PC-3 (cell line): ENCODE data around the gene SERPINE2. TPM values are rescaled to one million over a fixed set of nuclear protein-coding genes. Genes with fewer than 3 reads are reported as not detected.

Experiments
- ATAC-seq: fragments of 200-7000 bp; cut with Tn5 transposase; 2 replicates; pipeline ENCODE4 v1.9.1; 2020; ENCODE audit warnings: mild to moderate bottlenecking, moderate library complexity
- BruUV-seq: library from RNA; stranded (reverse); fragments of 400-500 nt; replicated peaks from 2 replicates; lab custom pipeline; 2021; lab: Mats Ljungman, UMichigan
- CTCF ChIA-PET: fragments of 300-600 bp; sonication (Branson Sonifier 250); formaldehyde crosslinking; loops from one replicate; lab custom pipeline; 2022; ENCODE audit warnings: antibody characterized with exemption; lab: Charles Lee
- POLR2A ChIA-PET: fragments of 300-600 bp; sonication (Branson Sonifier 250); formaldehyde crosslinking; loops from one replicate; lab custom pipeline; 2022; ENCODE audit warnings: antibody characterized with exemption; ENCODE audit not compliant: unreplicated experiment; lab: Charles Lee
- DNase-seq: peaks from one replicate; pipeline ENCODE4 v3.0.0-alpha.2; 2015
- H2AFZ ChIP-seq: fragments of 300-600 bp; sonication (generic); 2 replicates; pipeline ENCODE4 v1.6.0; 2016; ENCODE audit warnings: antibody characterized with exemption, low read length
- H3F3A ChIP-seq: fragments of 300-600 bp; sonication (generic); one replicate; pipeline ENCODE4 v1.6.0; 2017; ENCODE audit warnings: antibody characterized with exemption, low read length, control low read depth, mild to moderate bottlenecking; ENCODE audit not compliant: unreplicated experiment
- H3K27ac ChIP-seq: fragments of 300-600 bp; sonication (generic); 2 replicates; pipeline ENCODE4 v1.5.1; 2016; ENCODE audit warnings: mild to moderate bottlenecking, low read length
- H3K27me3 ChIP-seq: fragments of 300-600 bp; sonication (generic); 2 replicates; pipeline ENCODE4 v1.6.1; 2016; ENCODE audit warnings: low read length, mixed read lengths
- H3K36me3 ChIP-seq: fragments of 300-600 bp; sonication (generic); 2 replicates; pipeline ENCODE4 v1.6.1; 2016; ENCODE audit warnings: low read depth, mixed run types, low read length, mixed read lengths
- H3K4me1 ChIP-seq: fragments of 300-600 bp; sonication (generic); 2 replicates; pipeline ENCODE4 v1.5.1; 2016; ENCODE audit warnings: low read length; ENCODE audit not compliant: insufficient read depth
- H3K4me2 ChIP-seq: fragments of 300-600 bp; sonication (generic); 2 replicates; pipeline ENCODE4 v1.6.0; 2016; ENCODE audit warnings: low read length
- H3K4me3 ChIP-seq: fragments of 300-600 bp; sonication (generic); 2 replicates; pipeline ENCODE4 v1.5.1; 2016; ENCODE audit warnings: mild to moderate bottlenecking, low read length, mixed read lengths
- H3K79me2 ChIP-seq: fragments of 300-600 bp; sonication (generic); 2 replicates; pipeline ENCODE4 v1.6.1; 2017; ENCODE audit warnings: low read length, mixed read lengths
- H3K9ac ChIP-seq: fragments of 300-600 bp; sonication (generic); 2 replicates; pipeline ENCODE4 v1.6.0; 2016; ENCODE audit warnings: mild to moderate bottlenecking, low read length
- H3K9me2 ChIP-seq: fragments of 300-600 bp; sonication (generic); replicated peaks from 2 replicates; pipeline ENCODE4 v1.6.1; 2016; ENCODE audit warnings: mixed run types, low read length, mixed read lengths
- H3K9me3 ChIP-seq: fragments of 300-600 bp; sonication (generic); 2 replicates; pipeline ENCODE4 v1.6.1; 2016; ENCODE audit warnings: low read length, mixed read lengths
- H4K20me1 ChIP-seq: fragments of 300-600 bp; sonication (generic); 2 replicates; pipeline ENCODE4 v1.6.1; 2016; ENCODE audit warnings: low read length, mixed read lengths
- CTCF ChIP-seq: fragments of 300-600 bp; sonication (generic); conservative IDR thresholded peaks from 2 replicates; pipeline ENCODE4 v1.5.1; 2017; ENCODE audit warnings: antibody characterized with exemption, low read depth, mild to moderate bottlenecking, low read length
- EZH2 ChIP-seq: fragments of 300-600 bp; sonication (generic); IDR thresholded peaks from one replicate; pipeline ENCODE4 v1.6.1; 2017; ENCODE audit warnings: antibody characterized with exemption, mild to moderate bottlenecking, low read length; ENCODE audit not compliant: unreplicated experiment
- EZH2phosphoT487 ChIP-seq: fragments of 300-600 bp; sonication (generic); IDR thresholded peaks from 2 replicates; pipeline ENCODE4 v1.6.1; 2018; ENCODE audit warnings: mild to moderate bottlenecking, antibody characterized with exemption, low read length, borderline replicate concordance
- intact Hi-C: fragments of 100-400 bp; cut with micrococcal nuclease; formaldehyde crosslinking; loops from 2 replicates; pipeline ENCODE4 v1.9.0; 2023
- total RNA-seq: library from RNA; depleted of rRNA; stranded (reverse); fragments of >200 nt; gene quantifications from 2 replicates; pipeline ENCODE4 v1.2.3, GENCODE V29; 2014

SERPINE2 gene
- total RNA-seq, 1 experiment from 2014 or later, result 17.1 TPM

GRCh38 chr2:223959688-223960087 lies 79.4 kb downstream of the SERPINE2 start:
- Histone ChIP-seq H4K20me1 (peaks cover 7% of the 10 kb centered on the region; the same call in 1 of the 2 replicates), H3K79me2 (peaks cover 63% of the 10 kb centered on the region)

GRCh38 chr2:223957092-223957851 lies 81.8 kb downstream of the SERPINE2 start, which contains the start of gene MRPL44:
TSS of gene MRPL44 (plus strand) at chr2:223957463. CDS start at chr2:223957473, 10 bp downstream.
- Histone ChIP-seq H3K4me2 (peak within 1 kb of the TSS; percentile 88), H3F3A (no peaks in the 10 kb centered on the region), H3K27ac (peak within 1 kb of the TSS; percentile 16; the same call in 1 of the 2 replicates), H3K4me3 (peak within 1 kb of the TSS; percentile 90), H3K9ac (peak within 1 kb of the TSS; percentile 90), H3K4me1 (peaks cover 33% of the 10 kb centered on the region), H3K9me2 (no peaks in the 10 kb centered on the region), H3K9me3 (no peaks in the 10 kb centered on the region), H3K36me3 (peaks cover 16% of the 10 kb centered on the region), H3K27me3 (no peaks in the 10 kb centered on the region), H4K20me1 (peaks cover 7% of the 10 kb centered on the region; the same call in 1 of the 2 replicates), H3K79me2 (peaks cover 50% of the 10 kb centered on the region), H2AFZ (peak within 1 kb of the TSS; percentile 82)
- ChIA-PET POLR2A (no interaction called here), CTCF (no interaction called here)
- TF ChIP-seq EZH2phosphoT487 (no peak), EZH2 (no peak), CTCF (no peak)
- peak; percentile 99 for ATAC-seq
- peak; percentile 97 for DNase-seq
- no TSS peak for BruUV-seq
- intact Hi-C loops, result loop anchor here (1.0 to 5.0 kb wide), 2 partner anchors 12 to 195 kb away; partner anchors contain the start of gene WDFY1

More at GRCh38 chr2:223959688-223960087, 79.4 kb downstream of the SERPINE2 start:
- no peaks in the 10 kb centered on the region for H3F3A ChIP-seq
- H3K9me3 ChIP-seq, result no peaks in the 10 kb centered on the region
- H3K27ac ChIP-seq, result no peak overlapping the region
- H3K4me3 ChIP-seq, result peak overlapping the region; percentile 90; the same call in 1 of the 2 replicates
- ChIA-PET POLR2A (no interaction called here), CTCF (no interaction called here)
- no peak overlapping the region for H3K9ac ChIP-seq
- H3K27me3 ChIP-seq, result no peaks in the 10 kb centered on the region
- no peak overlapping the region for H2AFZ ChIP-seq
- no peak for ATAC-seq
- peak overlapping the region; percentile 88 for H3K4me2 ChIP-seq
- TF ChIP-seq CTCF (no peak), EZH2 (no peak), EZH2phosphoT487 (no peak)
- DNase-seq, result peak; percentile 29
- peaks cover 33% of the 10 kb centered on the region for H3K4me1 ChIP-seq
- H3K36me3 ChIP-seq, result peaks cover 22% of the 10 kb centered on the region
- intact Hi-C loops, result loop anchor here (5.0 kb wide), 1 partner anchor 197 kb away; no protein-coding TSS in a partner anchor
- no peaks in the 10 kb centered on the region for H3K9me2 ChIP-seq
- BruUV-seq, result no TSS peak
